Caki2 (cell line): ENCODE results near the gene MAPK7. TPM values are rescaled to one million over a fixed set of nuclear protein-coding genes. Genes with fewer than 3 reads are reported as not detected.

Experiments used
- DNase-seq: peaks from one replicate; pipeline ENCODE4 v3.0.0-alpha.2; 2015; ENCODE audit warnings: low read depth
- in situ Hi-C: cut with HindIII; loops from 2 replicates; pipeline ENCODE4 v1.10.0; 2016; ENCODE audit warnings: low sequenced_read_pairs, low pct_unique_long_range_greater_than_20kb, mixed read lengths
- total RNA-seq: library from RNA; depleted of rRNA; stranded (reverse); fragments of >200 nt; shearing (Covaris generic); gene quantifications from 2 replicates; pipeline ENCODE4 v1.2.3, GENCODE V29; 2014; ENCODE audit warnings: low replicate concordance; rRNA removed

MAPK7 gene
- 0.55 and 3.9 TPM in 2 replicates for total RNA-seq

DNA sequence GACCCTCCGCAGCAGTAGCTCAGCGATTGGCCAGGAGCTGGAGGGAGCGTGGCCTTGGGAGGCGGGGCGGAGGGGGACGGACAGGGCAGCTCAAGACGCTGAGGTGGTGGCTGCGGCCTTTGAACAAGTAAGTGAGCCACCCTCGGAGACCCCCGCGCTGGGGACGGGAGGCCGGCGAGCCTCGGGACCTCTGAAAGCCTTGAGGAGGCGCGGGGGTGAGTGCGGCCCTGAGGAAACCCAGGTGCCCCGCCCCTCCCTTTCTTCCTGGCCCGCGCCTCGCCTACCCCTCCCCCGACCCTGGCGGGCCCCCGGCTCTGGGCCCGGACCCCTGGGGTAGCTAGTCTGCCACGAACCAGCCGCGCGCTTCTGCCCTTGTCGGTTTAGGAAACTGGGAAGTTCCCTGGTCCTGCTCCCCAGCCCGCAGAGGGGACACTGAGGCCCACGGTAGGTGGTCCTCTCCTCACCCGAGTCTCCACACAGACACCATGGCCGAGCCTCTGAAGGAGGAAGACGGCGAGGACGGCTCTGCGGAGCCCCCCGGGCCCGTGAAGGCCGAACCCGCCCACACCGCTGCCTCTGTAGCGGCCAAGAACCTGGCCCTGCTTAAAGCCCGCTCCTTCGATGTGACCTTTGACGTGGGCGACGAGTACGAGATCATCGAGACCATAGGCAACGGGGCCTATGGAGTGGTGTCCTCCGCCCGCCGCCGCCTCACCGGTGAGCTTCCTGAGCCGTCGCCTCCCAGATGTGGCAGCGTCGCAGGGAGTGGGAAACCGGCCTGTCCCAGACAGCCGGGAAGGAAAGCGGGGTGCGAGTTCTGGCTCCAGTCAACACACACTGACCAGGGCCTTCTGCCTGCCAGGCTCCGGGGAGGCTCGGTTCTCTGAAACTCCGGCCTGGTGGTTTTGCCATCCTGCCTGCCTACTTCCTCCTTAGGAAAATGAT, at the start of gene MAPK7:
TSS of gene MAPK7 (plus strand) at position 83 of the 945 bp plus-strand sequence. CDS start at position 486, 403 bp downstream.
- in situ Hi-C loops, result no loop called here
- no peak for DNase-seq

DNA sequence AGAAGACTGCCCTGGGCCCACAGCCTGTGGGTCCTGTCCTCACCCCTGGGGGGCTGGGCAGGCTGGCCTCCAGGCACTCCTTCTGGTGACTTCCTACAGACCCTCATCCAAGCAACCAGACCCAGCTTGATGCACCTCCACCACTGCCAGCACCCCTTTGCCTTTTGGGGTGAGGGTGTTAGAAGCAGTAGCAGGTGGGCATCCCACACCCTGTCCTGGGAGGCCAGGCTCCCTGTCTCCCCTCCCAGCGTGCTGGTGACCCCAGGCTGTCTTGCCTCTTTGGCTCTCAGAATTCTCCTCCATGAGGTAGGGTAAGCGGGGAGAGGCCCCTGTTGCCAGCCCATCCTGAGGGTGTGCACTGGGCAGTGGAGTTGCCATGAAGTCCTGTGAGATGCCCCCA, 49.2 kb upstream of the MAPK7 start:
- in situ Hi-C loops, result no loop called here

DNA sequence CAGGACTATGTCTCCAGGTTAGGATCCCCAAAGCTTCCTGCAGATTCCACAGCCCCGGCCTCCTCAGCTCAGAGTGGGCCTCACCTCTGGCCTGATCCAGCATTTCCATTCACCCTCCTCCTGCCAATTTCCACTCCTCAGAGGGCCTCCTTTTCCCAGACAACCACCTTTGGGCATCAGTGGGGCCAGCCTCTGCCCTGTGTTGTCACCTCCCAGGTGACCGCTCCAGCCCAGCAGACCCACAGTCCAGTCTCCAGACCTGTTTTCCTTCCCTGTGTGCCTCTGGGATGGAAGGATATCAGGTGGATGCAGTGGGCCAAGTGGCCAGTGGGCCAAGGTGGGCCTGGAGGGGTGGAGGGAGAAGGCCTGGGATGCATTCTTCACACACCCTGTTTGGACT, 48.5 kb upstream of the MAPK7 start:
- DNase-seq, result no peak
- in situ Hi-C loops, result no loop called here

More for the DNA sequence above, 49.2 kb upstream of the MAPK7 start:
- no peak for DNase-seq

DNA sequence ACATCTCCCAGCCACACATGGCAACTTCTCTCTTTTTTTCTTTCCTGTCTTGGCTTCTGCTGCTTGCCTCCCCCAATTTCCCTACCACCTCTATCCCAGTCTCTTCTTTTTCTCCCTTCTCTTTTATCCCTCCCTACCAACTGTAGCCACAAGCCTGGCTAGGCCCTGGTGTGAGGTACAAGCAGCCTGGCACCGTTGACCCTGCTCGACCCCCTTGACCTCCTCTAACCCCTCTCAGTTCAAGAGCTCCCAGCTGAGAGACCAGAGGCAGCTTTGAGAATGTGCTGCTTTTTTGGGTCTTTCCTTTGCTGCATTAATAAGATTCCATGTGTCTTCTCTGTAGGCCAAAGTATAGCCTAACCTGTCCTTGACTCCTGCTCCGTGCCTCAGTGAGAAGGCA, 48.0 kb upstream of the MAPK7 start:
- in situ Hi-C loops, result no loop called here
- no peak for DNase-seq

DNA sequence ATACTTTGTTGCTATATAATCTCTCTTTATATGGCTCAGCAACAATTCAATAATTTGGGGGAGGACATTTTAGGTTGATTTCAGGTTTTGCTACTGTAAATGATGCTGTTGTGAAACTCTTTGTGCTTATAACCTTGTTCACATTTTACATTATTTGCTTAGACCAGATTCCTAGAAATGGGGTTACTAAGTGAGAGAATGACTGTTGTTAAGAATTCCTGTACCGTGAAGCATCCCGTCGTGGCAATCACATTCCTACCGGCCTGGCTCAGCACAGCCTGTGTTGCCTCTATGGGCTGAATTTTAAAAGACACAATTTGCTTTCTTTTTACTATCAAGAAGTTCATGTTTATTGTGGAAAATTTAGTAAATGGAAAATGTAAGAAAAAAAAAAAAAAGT, 47.2 kb upstream of the MAPK7 start:
- DNase-seq, result no peak
- in situ Hi-C loops, result no loop called here

DNA sequence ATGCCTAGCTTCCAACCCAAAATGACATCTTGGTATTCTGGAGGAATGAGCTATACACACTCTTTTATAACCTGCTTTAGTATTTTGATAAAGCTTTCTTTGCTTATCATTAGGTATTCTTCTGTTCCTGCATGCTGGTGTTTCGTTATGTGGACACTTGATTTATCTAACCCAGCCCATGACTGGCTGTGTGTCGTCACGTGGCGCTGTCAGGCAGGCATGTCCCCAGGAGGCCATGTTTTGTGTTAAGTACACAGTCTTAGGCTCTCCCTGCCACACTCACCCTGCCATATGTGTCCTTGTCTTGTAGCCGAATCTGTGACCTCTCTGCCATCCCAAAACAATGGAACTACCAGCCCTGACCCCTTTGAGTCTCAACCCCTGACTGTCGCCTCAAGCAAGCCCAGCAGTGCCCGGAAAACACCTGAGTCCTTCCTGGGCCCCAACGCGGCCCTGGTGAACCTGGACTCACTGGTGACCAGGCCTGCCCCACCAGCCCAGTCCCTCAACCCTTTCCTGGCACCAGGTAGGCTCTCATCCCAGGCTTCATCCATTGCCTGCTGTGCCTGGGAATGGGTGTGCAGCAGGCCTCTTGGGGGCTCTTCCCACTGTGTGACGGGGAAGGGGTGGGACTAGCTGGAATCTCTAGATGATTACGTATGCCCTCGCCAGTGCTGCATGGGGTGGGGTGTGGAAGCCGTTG, 46.6 kb upstream of the MAPK7 start:
- no peak for DNase-seq
- in situ Hi-C loops, result no loop called here

DNA sequence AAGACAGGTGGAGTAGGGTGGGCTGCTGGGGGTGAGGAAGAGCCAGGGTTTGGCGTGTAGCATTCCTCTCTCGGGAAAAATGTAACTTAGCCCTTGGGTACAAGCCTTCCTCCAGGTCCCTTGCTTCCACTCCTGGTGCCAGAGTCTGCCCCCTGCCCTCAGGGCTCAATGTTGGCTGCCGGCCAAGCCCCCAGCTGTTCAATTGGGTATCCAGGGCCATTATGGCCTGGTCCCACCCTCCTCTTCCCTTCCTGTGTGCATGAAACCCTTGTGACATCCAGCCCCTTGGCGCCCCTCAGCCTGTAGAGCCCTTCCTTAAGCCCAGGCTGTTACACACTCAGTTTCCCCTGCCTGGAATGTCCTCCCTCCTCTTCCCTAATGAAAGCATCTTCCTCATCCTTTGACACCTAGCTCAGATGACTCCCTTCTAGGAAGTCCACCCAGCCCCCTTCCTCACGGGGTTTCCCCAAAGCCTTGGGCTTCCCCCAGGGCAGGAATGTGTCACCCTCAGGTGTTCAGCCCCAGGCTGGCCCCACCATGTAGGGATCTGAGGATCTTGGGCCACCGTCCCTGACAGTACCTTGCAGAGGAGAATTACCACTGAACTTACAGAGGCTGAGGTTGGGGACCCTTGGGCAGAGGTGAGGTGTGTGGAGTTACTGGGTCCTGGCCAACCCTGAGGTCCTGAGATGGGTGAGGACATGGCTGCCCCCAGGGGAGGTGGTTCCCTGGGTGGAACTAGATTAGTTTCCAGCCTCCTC, 45.7 kb upstream of the MAPK7 start:
- in situ Hi-C loops, result no loop called here
- DNase-seq, result no peak

DNA sequence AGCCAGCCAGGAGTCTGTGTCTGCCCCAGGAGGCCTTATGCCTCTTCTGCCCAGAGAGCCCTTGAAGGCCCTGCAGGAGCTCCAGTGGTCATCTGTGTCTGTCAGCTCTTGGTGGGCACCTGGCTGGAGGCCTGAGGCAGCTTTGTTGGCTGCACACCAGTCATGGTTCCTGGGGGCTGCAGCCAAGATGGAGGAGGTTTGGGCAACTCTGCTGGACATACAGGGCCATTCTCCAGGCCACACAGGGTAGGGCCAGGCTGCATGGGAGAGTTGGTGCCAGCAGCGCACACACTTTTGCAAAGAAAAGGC, 45.2 kb upstream of the MAPK7 start:
- in situ Hi-C loops, result no loop called here
- DNase-seq, result no peak

DNA sequence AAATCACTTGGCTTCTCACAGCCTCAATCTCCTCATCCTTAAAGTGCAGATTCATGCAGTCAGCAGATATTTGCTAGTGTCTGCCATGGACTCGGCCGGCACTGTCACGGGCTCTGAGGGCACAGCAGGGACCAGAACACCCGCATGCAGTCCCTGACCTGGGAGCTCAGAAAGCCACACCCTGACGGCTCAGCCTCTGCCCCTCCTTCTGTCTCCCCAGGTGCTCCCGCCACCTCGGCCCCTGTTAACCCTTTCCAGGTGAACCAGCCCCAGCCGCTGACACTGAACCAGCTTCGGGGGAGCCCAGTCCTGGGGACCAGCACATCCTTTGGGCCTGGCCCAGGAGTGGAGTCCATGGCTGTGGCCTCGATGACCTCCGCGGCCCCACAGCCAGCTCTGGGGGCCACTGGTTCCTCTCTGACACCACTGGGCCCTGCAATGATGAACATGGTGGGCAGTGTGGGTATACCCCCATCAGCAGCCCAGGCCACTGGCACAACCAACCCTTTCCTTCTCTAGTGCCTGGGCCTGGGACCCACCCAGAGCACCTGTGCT, 44.5 kb upstream of the MAPK7 start:
- no peak for DNase-seq
- in situ Hi-C loops, result no loop called here

DNA sequence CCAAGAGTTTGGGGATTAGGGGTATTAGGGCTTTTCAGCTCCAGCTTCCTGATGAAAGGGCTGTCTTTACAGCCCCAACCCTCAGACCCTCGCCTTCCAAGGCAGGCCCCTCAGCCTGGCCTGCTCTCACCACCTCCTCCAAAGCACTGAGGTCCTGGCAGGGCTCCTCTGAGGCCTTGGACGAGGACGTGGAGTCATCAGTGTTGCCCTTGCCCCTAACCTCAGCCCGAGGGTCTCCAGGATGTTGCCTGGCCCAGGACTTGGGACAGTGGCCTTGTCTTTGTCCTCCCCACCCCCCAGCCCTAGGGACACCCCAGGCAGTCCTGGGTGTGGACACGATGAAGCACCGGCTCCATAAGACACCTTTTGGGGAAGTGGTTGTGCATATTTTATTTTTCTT, 44.0 kb upstream of the MAPK7 start:
- in situ Hi-C loops, result no loop called here
- no peak for DNase-seq

DNA sequence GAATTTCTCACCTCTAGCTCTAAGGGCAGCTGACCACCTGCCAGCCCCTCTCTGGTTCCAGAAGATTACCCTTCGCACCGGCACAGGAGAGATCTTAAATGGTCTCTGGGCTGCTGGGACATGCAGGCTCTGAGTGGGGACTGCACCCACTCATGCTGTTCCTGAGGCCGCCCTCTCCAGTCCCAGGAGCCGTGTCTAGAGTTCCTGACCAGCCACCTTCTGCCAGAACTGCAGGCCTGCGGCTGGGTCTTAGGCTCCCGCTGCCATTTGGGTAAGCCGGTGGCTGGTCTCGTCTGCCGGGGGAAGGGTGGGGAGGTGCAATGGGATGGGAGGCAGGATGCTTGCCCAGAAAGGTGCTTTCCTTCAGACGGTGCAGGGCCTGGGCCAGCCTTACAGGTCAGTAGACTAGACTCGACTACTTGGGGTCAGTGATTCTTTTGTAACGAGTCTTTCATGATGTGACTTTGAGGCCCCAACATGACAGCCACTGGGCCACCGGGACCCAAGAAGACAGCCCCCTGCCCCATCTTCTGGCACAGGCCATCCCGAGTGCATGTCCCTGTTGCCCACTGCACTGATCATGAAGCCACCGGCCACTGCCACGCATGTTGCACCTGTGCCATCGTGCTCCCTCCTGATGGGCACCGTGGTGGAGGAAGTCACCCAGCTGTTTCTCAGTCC, 42.2 kb upstream of the MAPK7 start:
- in situ Hi-C loops, result no loop called here
- no peak for DNase-seq

DNA sequence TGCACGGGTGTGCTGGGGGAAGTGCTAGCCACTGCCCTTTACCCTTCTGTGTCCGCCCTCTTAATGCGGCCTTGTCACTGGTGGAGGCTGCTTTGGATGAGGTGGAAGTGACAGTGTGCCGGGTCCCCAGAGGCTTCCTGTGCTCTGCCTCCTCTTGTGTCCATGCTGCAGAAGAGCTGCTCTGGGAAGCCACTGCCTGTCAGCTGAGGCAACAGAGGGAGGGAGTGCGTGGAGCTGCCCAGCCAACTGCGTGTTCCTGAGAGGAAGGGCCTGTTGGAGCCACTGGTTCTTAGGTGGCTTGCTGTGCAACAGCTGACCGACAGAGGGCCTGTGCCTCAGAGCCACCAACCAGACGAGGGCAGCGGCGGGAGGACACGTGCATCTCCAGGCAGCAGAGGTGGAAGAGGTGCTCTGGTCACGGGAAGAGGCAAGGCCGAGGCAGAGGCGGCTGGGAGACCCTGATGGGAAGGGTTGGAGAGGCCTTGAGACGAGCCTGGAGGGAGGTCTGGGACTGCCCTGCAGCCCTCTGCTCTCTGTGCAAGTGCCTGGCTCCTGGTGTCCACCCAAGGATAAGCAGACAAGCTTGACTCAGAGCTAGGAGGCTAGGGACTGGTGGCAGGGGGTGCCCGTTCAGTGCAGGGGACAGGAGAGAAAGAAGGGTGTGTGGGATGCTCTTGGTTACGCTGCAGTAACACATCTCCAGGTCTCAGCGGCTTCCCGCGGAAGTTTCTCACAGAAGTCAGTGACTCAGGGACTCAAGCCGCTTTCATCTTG, 41.2 kb upstream of the MAPK7 start:
- DNase-seq, result no peak
- in situ Hi-C loops, result no loop called here

DNA sequence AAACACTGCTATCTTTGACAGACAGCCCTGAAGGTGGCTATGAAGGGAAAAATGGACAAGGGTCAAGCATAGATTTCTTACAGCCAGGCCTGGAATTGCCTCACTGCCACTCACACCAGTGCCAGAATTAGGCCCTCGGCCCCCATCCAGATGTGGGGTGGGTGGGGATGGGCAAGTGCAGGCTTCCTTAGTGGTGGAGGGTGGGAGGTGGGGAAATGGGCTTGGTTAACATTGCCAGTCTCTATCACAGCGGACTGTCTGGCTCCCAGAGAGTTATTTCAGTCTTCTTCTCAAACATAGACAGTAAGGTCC, 40.6 kb upstream of the MAPK7 start:
- no peak for DNase-seq
- in situ Hi-C loops, result no loop called here

DNA sequence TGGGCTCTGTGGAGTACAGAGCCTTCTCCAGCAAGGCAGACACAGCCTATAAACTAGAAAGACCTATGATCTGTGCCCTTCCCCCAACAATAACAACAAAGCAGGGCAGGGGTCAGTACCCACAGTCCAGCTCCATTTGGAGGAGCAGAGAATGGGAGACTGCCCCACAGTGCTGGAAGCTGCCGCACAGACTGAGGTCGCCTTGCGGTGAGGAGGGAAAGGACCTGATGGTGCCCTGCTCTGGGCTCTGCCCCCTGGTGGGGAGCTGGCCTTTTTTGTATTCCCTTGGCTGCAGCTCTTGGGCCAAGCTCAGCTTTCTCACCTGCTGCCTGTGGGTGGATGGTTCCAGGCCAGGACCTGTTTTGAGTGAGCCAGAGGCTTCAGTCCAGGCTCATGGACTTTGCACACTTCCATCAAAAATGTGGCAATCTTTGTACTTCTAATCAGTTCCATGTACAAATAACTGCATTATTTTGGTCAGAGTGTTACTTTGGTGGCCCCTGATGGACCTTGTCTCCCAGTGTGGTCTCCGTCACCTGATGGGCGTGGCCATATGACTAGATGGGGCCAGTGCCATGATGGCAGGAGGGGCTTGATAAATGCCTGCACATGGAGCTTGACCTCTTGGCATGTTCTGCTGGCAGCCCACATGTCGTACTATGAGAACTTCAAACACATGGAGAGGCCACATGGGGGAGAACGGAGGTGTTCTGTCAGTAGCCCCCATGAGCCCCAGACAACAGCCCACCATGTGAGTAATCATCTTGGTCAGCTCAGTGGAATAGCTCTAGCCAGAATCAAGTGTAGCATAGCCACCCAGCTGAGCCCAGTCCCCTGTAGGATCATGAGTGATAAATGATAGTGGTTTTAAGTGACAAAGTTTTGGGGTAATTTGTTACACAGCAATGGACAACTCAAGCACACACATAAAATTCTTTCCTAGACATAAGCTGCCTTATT, 40.0 kb upstream of the MAPK7 start:
- in situ Hi-C loops, result no loop called here
- peak; percentile 30 for DNase-seq

DNA sequence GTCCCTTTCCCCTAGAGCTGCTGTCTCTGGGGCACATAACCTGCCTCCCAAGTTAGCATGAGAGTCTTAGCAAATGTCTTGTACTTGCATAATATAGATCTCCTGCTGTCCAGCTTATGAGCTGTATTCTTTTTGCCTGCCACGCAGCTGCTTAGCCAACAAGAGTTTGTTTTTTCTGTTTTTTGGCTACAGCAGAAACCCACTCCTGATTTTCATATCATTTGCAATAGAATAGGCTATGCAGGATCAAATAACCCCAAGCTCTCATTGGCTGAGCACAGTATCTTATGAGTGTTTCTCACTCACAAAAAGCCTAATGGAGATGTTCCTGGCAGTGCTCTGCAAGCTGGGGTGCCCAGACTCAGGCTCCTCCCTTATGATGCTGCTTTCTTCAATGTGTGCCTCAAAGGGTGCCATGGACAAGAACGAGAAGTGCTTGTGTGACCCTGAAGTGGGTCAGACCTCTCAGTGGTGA, 38.9 kb upstream of the MAPK7 start:
- in situ Hi-C loops, result no loop called here
- no peak for DNase-seq

DNA sequence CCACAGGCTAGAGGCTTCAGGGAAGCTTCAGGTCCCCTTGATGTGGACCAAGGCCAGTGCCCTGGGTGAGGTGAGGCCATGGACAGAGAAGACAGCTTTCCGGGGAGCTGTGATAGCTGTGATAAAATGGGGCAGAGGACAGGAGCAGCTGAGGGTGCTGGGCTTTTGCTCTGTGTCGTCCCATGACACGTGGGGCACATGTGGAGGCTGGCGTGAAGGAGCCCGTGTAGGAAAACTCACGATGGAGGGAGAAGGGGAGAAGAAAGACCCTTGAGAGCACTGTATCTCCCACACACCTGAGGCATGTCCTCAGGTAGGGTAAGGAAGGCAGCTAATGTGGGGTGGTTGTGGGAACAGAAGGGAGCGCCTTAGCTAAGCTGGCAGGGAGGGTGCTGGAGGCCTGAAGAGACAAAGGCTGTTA, 37.1 kb upstream of the MAPK7 start:
- DNase-seq, result no peak
- in situ Hi-C loops, result no loop called here
